Activated effector memory CD4-positive, alpha-beta T cell treated with anti-CD3 and anti-CD28 coated beads, Interleukin-2, amount 50 U/mL, for 16 hours (primary cell): ENCODE measurements around the gene GPSM1.
"Not testable (repeated sequence)": the region's sequence is repeated elsewhere in the genome, so short reads cannot be mapped to it uniquely, and the experiment has no call there.

Experiments
- DNase-seq: peaks from one replicate; pipeline ENCODE4 v3.0.0-alpha.2; 2020

GPSM1 gene

DNA sequence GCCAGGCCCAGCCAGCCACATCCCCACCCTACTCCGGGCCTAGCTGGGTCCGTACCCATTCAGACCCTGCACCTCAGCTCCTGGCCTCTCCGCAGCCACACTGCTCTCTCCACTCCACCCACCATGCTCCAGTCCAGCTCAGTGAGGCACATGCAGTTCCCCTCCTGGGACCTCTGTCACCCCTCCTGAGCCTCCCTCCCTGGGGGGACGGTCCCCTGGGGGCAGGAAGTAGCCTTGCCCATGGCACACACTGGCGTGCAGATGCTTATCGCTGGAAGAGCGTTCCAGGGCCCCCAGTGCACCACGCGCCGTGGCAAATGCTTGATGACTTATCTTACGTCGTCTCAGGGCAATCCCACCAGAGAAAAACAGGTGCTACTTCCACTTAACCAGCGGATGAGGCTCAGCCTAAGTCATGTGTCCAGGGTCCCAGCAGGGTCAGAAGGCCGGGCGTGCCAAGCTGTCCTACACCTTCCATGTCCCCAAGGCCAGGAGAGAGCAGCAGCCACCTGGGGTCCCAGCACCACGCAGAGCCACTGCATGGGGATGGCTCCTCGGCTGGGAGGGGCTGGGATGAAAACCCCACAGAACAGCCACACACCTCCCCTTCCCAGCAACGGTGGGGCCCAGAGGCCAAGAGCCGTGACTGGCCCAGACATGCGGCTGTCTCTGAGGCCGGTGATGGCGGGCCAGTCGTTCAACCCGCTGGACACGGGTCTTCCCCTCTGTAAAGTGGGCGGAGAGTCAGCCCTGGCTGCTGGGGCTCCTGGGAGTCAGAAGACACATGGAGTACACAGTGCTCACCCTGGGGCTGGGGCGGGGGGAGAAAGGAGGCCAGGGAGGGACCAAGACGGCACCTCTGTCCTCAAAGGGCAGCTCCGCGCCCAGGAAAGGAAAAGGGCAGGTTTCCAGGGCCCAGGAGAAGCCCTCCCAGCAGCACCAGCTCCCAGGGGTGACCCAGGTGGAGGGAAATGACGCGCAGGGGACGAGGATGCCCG, 20.8 kb upstream of the GPSM1 start:
- DNase-seq: no peak

DNA sequence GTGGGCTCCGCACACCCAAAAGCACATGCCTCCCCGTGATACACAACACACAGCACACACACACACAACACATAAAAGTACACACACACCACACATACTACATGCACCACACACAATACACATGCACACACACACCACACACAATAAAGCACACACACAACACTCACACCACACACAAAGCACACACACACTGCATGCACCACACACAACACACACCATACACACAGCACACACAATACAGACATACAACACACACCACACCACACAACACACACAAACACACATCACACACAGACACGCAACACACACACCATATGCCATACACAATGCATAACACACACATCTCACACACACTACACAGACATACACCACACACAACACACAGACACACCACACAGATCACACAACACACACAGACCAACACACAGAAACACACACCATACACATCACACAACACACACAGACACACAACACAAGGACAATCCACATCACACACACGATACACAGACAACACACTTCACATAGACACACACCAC, 20.1 kb upstream of the GPSM1 start:
- no peak for DNase-seq

DNA sequence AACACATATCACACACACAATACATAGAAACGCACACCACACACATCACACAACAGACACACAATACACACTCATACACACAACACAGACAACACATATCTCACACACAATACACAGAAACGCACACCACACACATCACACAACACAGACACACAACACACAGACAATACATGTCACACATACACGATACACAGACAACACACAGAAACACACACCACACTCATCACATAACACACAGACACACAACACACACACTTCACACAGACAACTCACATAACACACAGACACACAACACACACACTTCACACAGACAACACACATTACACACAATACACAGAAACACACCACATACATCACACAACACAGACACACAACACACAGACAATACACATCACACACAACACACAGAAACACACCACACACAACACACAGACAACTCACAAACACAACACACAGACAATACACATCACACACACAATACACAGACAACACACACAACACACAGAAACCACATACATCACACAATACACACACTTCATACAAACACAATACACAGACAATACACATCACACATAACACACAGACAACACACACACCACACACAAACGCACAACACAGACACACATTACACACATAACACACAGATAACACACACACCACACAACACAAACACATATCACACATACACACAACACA, 19.2 kb upstream of the GPSM1 start:
- DNase-seq: no peak

DNA sequence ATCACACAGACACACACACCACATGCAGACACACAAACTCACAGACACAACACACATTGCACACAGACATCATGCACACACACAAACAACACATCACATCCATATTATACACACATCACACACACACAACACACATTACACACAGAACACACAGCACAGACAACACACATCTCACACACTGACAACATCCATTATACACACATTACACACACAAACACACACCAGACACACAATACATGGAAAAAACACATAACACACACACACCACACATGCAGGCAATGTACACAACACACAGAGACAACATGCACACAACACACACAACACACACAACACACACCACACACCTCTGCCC, 18.7 kb upstream of the GPSM1 start:
- no peak for DNase-seq

DNA sequence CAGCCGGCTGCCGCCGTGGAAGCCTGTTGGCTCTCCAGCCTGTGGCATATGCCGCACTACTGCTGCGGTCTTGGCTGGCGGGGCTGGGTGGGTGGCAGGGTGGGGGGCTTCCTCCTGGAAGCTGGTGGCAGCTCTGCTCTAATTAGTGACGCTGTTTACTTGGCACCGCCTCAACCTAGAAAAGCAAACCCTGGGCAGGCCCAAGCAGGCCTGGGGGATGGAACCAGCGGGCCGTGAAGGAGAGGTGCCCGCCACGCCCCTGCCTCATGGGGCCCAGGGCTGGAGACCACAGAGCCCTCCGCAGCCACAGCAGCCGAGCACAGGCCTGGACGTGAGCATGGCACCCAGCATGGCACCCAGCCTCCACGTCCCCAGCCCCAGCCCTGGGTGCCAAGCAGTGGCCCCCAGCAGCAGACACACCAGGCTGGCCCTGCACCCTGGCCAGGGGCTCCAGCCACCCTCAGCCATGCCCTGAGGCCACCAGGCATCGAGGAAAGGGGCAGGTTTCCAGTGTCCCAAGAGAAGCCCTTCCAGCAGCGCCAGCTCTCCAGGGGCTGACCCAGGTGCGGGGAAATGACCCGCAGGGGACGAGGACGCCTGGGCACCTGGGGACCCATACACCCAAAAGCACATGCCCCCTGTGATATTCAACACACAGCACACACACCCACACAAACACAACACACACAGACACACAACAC, 18.1 kb upstream of the GPSM1 start:
- DNase-seq: no peak

DNA sequence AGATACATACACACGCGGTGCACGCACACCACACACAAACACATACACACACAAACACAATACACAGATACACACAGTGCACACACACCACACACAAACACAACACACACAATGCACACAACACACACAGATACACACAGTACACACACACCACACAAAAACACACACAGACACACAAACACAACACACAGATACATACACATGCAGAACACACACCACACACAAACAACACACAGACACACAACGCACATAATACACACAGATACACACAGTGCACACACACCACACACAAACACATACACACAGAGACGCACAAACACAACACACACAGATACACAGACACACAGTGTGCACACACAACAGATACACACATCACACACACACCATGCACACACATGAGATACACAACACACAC, 17.5 kb upstream of the GPSM1 start:
- DNase-seq: no peak

DNA sequence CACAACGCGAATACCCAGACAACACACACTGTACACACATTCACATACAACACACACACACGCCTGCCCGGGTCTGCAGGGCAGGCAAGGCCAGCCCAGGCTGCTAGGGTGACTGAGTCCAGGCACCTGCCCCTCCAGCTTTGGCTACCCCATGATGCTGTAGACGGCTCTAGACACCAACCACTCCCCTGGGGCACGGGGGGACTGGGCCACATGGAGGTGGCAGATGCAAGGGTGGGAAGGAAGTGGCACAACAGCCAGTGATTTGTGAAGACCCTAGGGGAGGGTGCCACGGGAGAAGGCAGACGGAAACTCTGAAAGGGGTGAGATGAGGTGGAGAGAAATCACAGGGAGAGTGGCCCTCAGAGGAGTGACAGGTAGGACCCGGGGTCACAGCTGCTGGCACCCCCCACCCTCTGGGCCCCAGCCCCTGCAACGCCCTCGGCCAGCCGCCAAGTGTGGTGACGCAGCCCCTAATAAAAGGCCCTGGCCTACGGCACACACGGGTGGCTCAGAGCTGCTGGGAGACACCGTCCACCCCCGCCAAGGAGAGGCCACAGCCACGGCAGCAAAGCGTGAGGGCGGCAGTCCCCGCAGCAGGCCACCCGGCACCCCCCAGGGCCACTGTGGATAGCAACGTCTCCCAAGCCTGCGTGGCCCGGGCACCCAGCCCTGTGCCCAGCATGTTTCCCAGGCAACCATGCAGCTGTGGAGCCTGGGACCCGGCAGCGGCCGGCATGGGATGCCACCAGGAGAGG, 16.9 kb upstream of the GPSM1 start:
- no peak for DNase-seq

DNA sequence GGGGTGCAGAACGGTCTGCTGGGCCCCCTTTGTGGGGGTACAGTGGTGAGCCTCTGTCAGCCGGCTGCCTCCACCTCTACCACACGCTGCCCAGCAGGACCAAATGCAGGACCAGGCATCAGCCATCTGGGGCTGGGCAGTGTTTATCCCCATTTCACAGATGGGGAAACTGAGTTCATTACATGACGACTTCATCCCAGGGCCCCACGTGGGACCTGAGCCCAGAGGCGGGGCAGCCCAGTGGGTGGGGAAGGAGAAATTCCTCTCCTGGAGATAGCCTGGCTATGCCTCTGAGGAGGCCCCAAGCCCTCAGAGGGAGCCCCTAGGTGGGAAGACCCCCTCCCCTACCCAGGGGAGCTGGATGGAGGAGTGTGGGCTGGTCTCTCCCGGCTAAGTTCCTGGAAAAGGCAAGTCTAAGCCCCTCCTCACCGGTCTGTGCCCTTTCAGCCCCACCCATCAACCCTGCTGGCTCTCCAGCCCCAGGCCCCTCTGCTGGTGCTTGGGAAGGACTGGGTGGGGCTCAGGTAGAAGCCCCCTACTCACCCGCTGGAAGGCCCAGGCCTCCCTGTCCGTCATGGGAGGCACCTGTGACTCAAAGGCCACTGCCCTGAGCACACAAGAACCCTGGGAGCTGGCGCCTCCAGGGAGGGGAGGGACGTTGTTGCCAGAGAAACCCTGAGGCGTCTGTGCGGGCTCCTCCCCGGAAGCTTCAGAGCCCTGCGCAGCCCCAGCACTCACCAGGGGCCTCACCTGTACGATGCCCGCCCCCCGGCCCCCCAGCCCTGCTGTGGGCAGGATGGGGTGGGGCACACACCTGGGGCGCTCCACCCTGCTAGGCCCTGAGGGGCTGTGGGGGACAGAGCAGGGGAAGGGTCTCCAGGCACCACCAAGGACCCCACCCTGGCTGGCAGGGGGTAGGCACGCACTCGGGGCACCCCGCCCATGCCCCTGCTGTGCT, 16.0 kb upstream of the GPSM1 start:
- DNase-seq: no peak

DNA sequence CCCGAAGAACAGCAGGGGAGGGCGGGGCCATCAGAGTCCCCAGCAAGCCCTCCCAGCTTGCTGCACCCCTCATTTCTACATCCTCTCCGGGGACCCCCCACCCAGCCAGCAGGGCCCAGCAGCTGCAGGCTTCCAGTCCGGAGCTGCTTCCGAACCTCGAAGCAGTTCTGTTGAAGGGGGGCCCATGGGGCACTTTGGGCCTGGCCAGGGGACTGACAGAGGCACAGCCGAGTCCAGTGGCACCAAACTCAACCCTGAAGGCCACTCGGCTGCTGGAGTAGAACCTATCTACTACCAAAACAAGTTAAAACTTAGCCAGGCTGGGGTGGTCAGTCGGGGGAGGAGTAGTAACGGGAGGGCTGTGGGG, 15.3 kb upstream of the GPSM1 start:
- DNase-seq: no peak

DNA sequence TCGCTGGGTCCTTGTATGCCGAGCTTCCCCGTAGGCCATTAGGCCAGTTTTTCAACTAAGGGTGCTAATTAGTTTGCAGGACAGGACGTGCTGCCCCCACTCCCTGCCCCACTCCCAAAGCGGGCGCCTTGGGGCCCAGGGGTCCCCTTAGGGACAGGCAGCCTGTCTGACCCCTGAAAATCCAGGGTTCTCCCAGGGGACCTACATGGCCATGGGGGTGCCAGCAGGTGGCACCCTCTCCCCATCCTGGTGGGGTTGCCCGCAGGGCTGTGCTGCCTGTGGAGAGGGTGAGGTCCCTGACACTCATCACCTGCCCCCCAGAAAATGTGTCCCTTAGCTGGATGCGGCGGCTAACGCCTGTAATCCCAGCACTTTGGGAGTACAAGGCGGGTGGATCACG, 14.9 kb upstream of the GPSM1 start:
- peak; percentile 77 for DNase-seq

DNA sequence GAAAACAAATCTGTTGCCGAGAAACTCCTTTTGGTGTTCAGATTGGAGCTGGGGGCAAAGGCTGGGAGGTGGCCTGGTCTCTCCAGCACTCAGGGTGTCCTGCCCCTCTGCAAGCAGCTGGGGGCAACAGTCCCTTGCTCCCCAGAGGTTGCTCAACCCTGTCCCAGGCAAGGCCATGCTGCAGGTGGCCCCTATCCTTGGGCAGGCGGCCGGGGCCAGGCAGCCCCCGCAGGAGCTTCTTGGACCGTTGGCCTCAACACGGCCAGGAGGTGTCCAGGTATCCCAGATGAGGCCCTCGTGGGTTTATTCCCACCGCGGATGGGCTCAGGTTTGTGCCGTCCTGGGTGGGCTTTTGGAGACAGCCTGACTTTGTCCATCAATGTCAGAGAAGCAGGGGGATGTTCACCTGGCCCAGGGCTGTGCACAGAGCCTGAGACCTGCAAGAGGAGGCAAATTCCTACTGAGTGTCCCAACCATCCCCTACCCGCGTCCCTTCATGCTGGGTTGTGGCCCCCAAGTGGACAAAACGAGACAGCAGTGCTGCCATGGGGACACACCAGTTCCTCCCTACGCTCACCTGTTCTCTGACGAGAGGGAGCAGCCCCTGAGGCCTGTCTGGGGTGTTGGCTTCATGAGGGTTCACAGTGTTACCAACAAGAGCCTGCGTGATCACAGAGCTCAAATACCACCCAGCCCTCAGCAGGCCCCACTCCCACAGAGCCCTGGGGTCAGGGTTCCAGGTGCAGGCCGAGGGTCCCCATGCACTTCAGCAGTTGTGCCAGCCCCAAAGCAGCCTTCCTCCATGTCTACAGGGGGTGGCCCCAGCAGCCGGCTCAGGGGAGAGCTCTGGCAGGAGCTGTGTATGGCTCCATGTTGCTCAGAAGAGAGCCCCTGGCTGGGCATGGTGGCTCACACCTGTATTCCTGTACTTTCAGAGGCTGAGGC, 14.0 kb upstream of the GPSM1 start:
- no peak for DNase-seq

DNA sequence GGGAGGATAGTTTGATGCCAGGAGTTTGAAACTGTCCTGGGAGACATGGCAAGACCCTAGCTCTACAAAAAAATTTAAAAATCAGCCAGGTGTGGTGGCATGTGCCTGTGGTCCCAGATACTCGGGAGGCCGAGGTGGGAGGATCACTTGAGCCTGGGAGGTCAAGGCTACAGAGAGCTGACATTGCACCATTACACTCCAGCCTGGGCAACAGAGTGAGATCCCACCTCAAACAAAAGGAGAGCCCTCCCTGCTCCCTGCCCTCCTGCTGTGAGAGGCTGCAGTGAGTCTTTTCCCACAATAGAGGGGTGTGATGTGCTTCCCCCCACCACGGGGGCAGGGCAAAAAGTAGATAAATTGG, 13.3 kb upstream of the GPSM1 start:
- no peak for DNase-seq

DNA sequence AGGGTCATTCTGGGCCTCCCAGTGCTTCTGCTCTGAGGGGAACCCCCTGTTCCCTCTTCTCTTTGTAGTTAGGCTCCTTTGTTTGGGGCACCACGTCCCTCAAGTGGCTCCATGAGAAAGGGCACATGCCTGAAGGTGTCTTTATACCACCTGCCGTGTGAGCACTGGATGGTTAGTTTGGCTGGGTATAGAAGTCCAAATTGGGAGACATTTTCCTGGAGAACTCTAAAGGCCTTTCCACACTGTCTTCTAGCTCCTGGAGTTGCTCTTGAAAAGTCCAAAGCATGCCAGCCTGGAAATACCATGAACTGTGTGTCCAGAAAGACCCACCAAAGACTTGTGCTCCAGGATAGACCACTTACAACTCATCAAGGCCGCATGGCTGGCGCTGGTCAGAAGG, 12.4 kb upstream of the GPSM1 start:
- no peak for DNase-seq

DNA sequence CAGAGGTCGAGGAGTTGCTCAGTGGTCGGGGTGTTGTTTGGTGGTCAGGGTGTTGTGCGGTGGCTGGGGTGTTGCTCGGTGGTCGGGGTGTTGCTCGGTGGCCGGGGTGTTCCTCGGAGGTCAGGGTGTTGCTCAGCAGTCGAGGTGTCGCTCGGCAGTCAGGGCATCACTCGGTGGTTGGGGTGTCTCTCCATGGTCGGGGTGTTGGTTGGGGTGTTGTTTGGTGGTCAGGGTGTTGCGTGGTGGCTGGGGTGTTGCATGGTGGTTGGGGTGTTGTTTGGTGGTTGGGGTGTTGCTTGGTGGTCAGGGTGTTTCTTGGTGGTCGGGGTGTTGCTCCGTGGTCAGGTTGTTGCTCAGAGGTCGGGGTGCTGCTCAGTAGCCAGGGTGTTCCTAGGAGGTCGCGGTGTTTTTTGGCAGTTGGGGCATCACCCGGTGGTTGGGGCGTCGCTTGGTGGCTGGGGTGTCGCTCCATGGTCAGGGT, 11.0 kb upstream of the GPSM1 start:
- no peak for DNase-seq

DNA sequence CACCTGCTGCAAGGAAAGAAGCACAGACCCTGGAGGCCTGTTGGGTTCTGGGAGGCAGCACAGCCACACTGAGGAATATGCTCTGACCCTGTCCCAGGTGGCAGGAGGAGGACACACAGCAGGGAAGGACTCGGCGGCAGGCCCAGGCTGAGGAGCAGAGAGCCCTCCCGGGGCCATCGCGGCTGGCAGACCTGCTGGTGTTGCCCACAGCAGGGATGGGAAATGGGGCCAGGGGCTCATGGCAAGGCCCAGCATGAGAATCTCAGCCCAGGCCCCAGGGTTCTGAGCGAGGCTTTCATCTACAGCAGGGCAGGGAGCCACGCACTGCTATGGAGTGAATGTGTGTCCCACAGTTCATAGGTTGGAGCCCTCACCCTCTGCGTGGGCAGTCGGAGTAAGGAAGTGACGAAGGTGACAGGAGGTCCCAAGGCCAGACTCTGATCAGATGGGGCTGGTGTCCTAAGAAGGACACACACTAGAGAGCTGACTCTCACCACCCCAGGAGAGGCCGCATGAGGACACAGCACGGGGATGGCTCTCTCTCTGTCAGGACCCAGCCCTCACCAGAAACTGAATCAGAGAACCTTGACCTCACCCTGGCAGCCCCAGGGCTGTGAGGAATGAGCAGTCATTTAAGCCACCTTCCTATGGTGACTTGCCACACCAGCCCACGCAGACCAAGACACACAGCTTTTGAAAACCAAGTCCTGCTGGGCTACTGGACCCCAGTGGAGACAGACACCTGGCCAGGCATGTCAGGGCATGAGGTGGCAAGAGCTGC, 10.3 kb upstream of the GPSM1 start:
- no peak for DNase-seq

DNA sequence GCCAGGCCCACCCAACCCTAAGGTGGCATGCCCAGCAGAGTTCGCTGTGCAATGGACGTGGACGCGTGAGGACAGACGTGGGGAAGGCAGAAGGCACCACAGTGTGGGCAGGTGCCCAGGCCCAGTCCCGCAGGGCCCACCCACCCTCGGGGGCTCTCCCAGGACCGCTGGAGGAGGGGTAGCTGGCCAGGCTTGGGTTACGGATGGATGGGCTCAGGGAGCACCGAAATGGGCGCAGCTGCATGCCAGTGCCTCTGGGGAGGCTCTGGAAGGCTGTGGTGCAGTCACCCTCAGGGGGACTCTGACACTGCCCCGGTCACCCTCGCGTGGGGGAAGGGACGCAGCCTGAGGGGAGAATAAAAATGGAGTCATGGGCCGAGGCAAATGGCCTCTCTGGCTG, 9.6 kb upstream of the GPSM1 start:
- no peak for DNase-seq

DNA sequence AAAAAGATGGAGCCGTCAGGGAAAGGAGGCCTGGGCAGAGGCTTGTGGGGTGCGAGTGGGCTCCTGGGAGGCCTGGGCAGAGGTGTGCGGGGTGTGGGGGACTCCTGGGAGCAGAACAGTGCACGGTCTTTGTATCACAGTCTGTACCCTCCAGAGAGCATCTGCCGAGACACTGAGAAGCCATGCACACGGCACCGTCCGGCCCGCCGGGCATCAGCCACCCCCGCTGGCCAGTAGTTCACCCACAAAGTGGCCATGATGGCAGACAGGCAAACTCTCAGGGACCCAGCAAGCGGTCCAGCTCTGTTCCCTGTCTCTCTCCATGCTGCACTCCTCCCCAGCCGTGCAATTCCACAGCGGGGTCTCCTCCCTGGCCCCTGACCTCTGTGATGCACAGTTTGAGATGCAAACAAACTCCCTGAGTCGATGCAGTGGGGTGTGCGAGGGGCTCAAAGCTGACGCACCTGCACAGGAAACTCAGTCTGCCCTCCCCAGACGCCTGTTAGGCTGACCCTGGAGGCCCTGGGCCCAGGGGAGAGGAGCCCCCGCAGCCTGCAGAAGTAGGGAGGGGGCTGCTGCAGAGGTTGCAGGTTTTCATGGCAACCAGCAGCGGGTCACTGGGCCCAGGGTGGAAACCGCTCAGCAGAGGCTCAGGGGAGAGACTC, 9.1 kb upstream of the GPSM1 start:
- DNase-seq: no peak

DNA sequence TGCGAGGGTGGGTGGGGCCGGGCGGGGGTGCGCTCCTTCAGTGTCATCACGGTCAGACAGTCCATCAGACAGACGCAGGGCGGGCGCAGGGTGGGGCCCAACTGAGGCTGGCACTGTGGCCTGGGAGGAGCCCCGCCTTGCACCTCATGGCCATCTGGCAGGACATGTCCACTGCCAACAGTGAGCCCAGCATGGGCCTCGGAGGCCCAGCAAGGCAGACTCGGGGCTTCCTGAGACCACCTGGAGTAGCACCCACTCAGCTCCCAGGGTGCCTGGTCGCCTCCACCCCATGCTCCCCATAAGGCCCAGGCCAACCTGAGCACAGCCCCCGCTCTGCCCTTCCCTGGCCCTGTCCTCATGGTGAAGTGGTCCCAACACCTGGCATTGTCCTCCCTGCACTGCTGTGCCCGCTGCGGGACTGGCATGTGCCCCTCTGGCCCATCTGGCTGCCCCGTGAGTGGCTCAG, 8.5 kb upstream of the GPSM1 start:
- no peak for DNase-seq

DNA sequence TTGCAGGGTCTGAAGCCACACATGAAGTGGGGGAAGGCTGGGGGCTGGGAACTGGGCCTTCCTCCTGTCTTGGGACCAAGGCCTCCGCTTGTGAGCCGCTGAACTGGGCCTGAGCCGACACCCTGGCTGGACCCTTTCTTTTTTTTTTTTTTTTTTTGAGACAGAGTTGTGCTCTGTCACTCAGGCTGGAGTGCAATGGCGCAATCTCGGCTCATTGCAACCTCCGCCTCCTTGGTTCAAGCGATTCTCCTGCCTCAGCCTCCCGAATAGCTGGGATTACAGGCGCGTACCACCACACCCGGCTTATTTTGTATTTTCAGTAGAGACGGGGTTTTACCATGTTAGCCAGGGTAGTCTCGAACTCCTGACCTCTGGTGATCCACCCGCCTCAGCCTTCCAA, 8.1 kb upstream of the GPSM1 start:
- not testable (repeated sequence) for DNase-seq
